NCI-H2196 (cell line): Measurements from ENCODE around the gene RAP2C.
A peak's percentile ranks its signal among the peaks of the same experiment; 100 is the strongest.

Source experiments
- DNase-seq: peaks from one replicate; lab custom pipeline; 2025; ENCODE audit not compliant: unreplicated experiment; lab: John Stamatoyannopoulos, UW

RAP2C gene

GRCh38 chrX:132219343-132219768 is at the start of gene RAP2C:
Gene RAP2C, minus strand, starts transcription at chrX:132219447. Its CDS starts 2,179 bp downstream, at chrX:132217268.
- DNase-seq: peak; percentile 50

- DNase-seq: no peak
These were observed 48.1 kb upstream of the RAP2C start for GRCh38 chrX:132267392-132267791.

- DNase-seq: no peak
These were observed 47.5 kb upstream of the RAP2C start for GRCh38 chrX:132266583-132267355.

GRCh38 chrX:132263127-132263526 is 43.9 kb upstream of the RAP2C start:
- DNase-seq: no peak

GRCh38 chrX:132258509-132258908 is 39.3 kb upstream of the RAP2C start:
- no peak for DNase-seq

- no peak for DNase-seq
These were observed 37.9 kb upstream of the RAP2C start for GRCh38 chrX:132257116-132257515.

GRCh38 chrX:132236121-132236520 is 16.9 kb upstream of the RAP2C start:
- no peak for DNase-seq

- DNase-seq: no peak
These were observed 16.2 kb upstream of the RAP2C start for GRCh38 chrX:132235488-132235887.

GRCh38 chrX:132231587-132231986 is 12.3 kb upstream of the RAP2C start:
- no peak for DNase-seq

- DNase-seq: no peak
These were observed 8.3 kb upstream of the RAP2C start for GRCh38 chrX:132227383-132228112.

- DNase-seq: no peak
These were observed 6.9 kb upstream of the RAP2C start for GRCh38 chrX:132226169-132226568.

GRCh38 chrX:132218100-132218812 is 991 bp downstream of the RAP2C start:
- peak; percentile 73 for DNase-seq

GRCh38 chrX:132217203-132218073 is 1.8 kb downstream of the RAP2C start:
- DNase-seq: peak; percentile 47

GRCh38 chrX:132216806-132217202 is 2.4 kb downstream of the RAP2C start:
- DNase-seq: no peak

- DNase-seq: no peak
These were observed 3.0 kb downstream of the RAP2C start for GRCh38 chrX:132216283-132216682.

GRCh38 chrX:132214518-132214917 is 4.7 kb downstream of the RAP2C start:
- no peak for DNase-seq

GRCh38 chrX:132209527-132209926 is 9.7 kb downstream of the RAP2C start:
- peak; percentile 1 for DNase-seq

GRCh38 chrX:132208422-132208821 is 10.8 kb downstream of the RAP2C start:
- no peak for DNase-seq

- DNase-seq: no peak
These were observed 11.3 kb downstream of the RAP2C start for GRCh38 chrX:132207996-132208395.

- DNase-seq: no peak
These were observed 13.0 kb downstream of the RAP2C start for GRCh38 chrX:132206259-132206658.

- no peak for DNase-seq
These were observed 14.6 kb downstream of the RAP2C start for GRCh38 chrX:132204629-132205028.
